Measurements from ENCODE around the gene ZNF644.
"Not testable (repeated sequence)": the region's sequence is repeated elsewhere in the genome, so short reads cannot be mapped to it uniquely, and the experiment has no call there.

DNA sequence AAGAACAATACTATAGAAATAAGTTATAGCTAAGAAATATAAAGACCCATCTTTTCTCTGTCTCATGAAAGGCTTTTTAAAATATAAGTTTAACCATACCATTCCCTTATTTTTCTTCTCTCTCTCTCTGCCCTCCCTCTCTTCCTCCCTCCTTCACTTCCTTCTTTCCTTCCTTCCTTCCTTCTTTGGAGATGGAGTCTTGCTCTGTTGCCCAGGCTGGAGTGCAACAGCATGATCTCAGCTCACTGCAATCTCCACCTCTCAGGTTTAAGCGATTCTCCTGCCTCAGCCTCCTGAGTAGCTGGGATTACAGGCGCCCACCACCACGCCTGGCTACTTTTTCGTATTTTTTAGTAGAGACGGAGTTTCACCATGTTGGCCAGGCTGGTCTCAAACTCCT lies 94.2 kb downstream of the ZNF644 start:
- TF ChIP-seq POLR2A (IDR thresholded peaks at IDR 0.05; ENCODE audit: borderline replicate concordance, extremely low read depth, insufficient read depth, insufficient read length); SIN3A (IDR thresholded peaks at IDR 0.05; ENCODE audit: low read depth): not testable (repeated sequence)
- TF ChIP-seq, protein P1, sequence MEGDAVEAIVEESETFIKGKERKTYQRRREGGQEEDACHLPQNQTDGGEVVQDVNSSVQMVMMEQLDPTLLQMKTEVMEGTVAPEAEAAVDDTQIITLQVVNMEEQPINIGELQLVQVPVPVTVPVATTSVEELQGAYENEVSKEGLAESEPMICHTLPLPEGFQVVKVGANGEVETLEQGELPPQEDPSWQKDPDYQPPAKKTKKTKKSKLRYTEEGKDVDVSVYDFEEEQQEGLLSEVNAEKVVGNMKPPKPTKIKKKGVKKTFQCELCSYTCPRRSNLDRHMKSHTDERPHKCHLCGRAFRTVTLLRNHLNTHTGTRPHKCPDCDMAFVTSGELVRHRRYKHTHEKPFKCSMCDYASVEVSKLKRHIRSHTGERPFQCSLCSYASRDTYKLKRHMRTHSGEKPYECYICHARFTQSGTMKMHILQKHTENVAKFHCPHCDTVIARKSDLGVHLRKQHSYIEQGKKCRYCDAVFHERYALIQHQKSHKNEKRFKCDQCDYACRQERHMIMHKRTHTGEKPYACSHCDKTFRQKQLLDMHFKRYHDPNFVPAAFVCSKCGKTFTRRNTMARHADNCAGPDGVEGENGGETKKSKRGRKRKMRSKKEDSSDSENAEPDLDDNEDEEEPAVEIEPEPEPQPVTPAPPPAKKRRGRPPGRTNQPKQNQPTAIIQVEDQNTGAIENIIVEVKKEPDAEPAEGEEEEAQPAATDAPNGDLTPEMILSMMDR (IDR thresholded peaks at IDR 0.05 in 2 of 3, conservative IDR thresholded peaks at IDR 0.05 in 1 of 3; ENCODE audit: borderline replicate concordance in 1 of 3, insufficient read depth in 1 of 3, low read depth in 2 of 3, low read length in 2 of 3), result not testable (repeated sequence)
- TF ChIP-seq, protein P2, sequence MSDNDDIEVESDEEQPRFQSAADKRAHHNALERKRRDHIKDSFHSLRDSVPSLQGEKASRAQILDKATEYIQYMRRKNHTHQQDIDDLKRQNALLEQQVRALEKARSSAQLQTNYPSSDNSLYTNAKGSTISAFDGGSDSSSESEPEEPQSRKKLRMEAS (IDR thresholded peaks at IDR 0.05), result not testable (repeated sequence)
